NK-92 treated with Interleukin-12 subunit alpha and Interleukin-12 subunit beta, amount 100 ng/mL, for 24 hours (cell line): ENCODE measurements around the gene PTPRM.
"Not testable (repeated sequence)": the region's sequence is repeated elsewhere in the genome, so short reads cannot be mapped to it uniquely, and the experiment has no call there.

Experiments used
- DNase-seq: peaks from one replicate; lab custom pipeline; 2025; lab: John Stamatoyannopoulos, UW

PTPRM gene

DNA sequence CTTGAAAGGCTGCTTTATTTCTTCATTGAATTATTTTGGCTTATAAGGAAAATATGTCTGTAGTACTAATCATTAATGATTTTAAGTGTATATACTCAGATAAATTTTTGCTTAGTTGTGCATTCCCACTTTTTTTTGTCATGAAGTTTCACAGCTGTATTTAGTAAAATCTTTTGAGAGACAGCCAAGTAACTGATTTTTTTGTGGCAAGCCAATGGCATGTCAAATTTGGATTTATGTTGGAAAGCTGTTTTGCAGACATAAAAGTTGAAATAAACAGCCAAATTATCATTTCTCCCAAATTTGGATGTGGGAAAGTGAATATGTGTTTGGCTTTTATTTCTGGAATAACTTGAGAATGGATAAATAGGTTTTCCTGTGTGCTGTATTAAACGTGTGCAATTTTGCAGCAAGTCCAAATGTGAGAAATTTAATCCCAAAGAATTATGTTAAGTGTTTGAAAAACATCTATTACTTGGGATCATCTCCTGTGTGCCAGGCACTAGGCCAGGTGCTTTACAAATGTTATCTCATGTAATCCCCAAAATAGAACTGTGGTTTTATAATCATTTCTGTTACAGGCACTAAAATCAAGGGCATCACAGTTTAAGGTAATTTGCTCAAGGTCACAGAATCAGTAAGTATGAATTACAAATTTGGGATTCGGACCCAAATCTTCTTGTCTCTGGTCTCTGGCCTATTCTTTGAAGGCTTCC is 160.4 kb downstream of the PTPRM start:
- no peak for DNase-seq

DNA sequence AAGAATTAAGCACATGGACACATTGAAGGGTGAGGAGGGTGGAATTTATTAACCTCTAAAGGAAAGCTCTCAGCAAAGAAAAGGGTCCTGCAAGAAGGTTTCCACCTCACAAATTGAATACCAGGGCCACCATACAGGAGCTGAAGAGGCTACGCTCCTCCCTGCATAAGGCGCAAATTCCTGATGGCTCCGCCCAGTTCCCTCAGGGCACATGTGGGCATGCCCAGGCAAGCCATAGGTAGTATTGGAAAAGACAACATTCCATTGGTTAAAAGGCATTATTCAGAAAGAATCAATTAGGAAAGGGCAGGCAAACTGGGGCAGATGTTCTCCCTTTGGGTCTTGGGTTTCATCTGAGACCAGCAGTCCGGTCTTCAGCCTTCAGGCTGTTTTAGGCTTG is 161.2 kb downstream of the PTPRM start:
- no peak for DNase-seq

DNA sequence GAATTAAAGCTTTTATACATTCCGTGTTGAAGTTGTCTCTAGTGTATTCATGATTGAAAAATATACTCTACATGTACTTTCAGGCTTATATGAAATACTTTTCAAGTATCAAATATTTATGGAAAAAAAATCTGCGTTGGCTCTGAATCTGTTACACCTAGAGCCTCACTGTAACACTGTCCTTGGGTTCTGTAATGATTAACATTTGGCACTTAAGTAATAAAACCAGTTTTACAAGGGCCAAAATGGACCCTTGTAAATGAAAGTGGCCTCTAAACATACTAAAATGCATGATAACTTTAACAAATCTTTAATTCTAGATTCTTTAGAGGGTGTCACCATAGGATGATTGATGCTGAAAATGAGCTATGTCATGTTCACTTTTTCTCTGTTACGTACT is 162.8 kb downstream of the PTPRM start:
- no peak for DNase-seq

DNA sequence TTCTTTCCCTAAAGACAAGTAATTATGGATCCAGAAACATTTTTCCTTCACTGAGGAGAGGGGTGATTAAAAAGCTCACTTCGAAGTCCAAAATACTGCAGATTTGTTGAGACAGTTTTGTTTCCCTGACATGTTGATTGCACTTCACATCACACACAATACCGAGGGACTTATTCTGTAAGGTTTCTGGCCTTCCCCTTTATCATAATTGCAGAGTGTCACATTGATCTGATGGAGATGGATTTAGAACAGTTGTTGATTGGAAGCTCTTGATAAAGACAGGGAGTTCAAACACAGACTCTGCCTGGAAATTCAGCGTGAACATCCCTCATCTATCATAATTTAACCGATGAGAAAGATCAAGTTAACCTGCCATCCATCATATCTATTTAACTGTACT is 163.6 kb downstream of the PTPRM start:
- DNase-seq, result no peak

DNA sequence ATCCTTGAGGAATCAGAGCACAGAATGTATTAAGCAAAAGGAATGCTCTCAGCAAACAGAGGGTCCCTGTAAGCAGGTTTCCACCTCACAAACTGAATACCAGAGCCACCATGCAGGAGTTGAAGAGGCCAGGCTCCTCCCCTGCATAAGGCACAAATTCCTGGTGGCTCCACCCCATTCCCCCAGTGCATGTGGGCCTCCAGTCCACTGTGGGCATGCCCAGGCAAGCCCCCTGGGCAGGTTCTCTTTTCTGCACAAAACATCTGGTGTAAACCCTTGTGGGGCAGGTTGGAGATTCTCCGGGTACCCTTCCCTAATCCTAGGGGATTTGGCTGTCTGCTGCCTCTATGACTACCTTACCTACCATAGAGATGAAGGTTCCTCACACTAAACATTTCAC is 166.5 kb downstream of the PTPRM start:
- DNase-seq, result no peak

DNA sequence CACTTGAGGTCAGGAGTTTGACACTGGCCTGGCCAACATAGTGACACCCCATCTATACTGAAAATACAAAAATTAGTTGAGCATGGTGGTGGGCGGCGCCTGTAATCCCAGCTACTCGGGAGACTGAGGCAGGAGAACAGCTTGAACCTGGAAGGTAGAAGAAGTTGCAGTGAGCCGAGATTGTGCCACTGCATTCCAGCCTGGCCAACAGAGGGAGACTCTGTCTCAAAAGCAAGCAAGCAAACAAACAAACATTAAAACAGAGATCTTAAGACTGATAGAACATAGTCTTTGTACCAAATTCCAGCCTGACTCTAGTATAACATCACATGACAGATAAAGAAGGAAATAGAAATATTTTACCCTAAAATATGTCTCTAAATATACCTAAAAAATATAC is 168.1 kb downstream of the PTPRM start:
- DNase-seq, result no peak

DNA sequence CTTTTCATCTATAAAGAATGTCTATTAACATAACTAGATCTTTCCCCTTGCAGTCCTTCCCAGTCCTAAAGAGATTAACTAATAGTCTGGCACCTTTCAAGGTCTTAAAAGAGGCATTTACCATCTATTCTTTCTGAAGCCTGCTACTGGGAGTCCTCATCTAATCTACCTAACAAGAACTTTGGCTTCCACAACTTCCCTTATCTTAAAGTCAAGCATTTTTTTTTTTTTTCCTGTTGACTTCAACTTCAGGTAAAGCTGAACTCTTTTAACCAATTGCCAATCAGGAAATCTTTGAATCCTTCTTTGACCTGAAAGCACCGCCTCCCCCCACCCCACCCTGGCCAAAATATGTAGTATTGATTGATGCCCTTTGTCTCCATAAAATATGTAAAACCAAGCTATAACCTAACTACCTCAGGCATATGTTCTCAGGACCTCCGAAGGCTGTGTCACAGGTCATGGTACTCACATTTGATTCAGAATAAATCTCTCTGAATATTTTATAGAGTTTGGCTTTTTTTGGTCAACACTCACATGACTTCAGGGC is 168.6 kb downstream of the PTPRM start:
- DNase-seq, result no peak

DNA sequence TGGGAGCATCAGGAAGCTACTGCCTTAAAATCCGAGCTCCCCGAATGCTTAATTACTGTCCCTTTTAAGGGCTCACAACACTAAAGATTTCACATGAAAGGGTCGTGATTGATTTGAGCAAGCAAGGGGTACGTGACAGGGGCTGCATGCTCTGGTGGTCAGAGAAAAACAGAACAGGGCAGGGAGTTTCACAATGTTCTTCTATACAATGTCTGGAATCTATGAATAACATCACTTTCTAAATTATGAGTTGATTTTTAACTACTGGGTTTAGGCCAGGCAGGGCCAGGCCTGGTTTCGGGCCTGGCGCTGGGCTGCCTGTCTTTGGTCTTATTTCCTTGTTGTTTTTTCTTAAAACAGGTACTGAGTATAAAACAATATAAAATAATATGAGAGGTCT is 169.4 kb downstream of the PTPRM start:
- DNase-seq, result not testable (repeated sequence)

DNA sequence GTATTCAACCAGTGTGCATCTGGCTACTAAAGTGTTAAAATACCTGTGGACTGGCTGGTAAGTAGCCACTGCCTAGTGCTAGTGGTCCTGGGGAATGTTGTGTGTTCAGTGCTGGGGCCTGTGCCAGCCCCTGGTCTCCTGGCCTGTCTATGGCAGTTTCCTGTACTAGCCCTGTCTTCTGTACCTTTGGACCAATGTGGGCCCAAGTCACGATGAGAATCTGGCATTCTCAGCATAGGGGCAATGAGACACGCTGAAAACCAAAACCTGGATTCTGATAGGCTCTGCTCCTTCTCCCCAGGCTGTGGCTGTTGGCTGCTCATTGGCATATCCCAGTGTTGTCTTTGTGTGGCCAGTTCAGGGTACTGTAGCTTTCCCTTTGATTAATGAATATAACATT is 170.4 kb downstream of the PTPRM start:
- no peak for DNase-seq

DNA sequence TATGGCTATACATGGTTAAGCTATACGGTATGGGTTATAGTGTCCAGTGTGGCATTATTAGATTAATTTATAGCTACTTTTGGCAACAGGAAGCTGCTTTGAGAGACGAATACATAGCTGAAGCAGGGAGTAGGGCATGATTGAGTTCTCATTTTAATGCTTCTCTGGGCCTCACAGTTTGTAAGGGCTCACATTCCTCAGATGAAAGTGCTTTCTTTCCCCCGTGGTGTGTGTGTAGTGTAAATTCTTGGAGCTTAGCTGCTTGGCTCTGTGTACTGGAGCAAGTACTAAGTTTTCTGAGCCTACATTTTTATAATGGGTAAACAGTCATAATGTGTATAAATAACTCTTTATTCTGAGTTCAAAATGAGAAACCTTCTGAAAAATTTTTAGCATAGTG is 173.7 kb downstream of the PTPRM start:
- DNase-seq, result no peak

DNA sequence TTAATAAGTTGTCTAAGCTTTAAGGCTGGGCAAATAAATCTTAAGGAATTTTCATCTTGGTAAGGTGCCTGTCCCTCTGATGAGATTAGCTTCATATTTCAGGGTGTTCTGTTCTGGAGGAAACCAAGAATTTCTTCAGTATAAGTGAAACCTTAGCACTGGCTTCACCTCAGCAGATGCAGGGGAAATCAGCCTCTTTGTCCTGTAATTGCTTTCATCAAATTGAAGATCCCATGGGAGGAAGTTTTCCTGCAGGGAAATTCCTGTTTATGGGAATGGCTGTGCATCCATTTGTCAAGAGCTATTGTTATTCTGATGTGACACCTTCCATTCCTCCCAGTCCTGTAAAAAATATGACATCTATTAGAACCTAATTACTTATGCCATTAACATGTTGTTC is 174.5 kb downstream of the PTPRM start:
- no peak for DNase-seq

DNA sequence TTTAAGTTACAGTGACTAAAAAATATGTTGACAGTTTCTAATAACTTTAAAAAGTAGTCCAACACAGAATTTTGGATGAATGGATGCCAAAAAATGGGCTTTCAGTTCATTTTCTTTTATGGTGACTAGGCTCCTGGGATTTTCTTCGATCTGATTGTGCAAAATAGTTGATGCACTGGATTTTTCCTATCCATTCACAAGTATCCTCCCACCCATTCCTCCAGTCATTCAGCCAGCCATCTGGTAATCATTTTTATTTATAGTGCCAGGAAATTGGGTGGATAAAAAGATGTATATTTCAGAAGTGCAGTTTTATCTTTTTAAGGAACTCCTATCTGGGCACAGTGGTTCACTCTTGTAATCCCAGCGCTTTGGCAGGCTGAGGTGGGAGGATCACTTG is 175.1 kb downstream of the PTPRM start:
- DNase-seq, result no peak

DNA sequence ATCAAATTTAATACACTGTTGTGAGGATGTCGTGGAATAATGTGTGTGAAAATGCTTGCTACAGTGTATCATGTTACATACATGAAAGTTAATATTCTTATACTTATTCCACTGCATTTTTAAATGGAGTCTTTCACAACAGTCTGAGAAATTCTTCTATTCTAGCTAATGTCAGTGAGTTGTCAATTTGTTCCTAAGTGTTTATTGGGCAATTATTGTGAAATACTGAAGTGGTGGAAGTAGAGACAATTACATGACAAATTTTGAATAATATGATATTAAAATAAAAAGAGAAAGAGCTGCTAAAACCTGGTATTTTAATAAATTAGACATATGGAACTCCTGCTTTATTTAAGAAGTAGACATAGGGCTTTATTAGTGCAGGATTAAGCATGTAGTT is 176.1 kb downstream of the PTPRM start:
- no peak for DNase-seq

DNA sequence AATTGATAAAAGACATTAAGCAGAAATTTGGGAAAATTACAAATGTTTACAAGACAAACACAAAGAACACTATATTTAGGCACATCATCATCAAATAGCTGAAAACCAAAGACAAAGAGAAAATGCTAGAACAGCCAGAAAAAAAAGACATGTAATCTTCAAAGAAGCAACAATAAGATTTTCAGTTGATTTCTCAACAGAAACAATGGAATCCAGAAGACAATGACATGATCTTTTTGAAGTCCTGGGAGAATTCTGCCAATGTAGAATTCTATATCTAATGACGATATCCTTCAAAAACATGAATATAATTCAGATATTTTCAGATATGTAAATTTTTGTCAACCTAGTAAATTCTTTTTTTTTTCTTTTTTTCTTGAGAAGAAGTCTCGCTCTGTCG is 179.0 kb downstream of the PTPRM start:
- no peak for DNase-seq

DNA sequence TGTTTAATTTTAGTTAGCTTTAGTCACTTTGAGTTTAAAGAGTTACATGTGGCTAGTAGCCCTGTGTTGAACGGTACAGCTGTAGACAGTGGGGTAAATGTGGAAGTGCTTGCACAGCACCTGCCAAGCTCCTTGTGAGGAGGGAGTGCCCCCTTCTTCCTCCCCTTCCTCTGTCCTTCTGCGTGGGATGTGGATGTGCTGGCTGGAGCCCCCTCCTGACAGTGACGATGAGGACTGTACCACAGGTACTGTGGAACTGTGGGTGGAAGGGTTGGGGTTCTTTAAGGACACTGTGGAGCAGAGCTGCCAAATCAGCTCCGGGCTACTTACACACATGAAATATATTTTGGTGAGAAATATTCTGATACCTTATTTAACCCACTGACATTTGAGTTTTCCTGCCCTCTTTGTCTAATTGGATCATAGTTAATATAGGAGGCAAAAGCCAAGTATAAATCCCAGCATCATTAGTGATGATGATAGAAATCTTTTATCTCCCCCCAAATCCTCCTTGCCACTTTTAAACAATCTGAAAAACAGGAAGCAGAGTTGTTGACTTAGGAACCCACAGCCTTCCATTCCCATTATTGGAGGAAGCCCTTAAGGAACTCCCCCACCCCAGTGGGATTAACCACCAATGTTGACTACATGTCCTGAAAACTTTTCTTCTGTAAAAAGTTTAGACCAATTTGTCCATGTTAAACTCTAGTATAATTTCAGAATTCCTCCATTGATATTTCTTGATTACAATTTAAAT is 181.3 kb downstream of the PTPRM start:
- no peak for DNase-seq

DNA sequence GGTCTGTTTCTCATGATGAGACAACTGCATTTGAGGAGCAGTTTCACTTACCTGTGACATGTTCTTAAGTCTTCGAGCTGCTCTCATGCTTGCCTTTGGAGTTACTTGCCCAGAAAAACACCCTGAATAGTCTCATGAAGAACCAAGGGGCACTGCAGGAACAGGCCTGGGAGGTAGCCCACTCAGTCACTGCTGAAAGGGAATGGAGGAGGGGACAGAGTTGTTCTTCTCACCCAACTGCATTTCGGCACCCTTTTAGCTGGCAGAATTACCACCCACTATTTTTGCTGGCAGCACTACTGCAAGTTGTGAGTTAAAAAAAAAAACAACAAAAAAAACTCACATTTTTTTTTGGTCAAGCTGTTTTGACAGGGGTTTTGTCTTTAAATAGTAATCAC is 181.9 kb downstream of the PTPRM start:
- no peak for DNase-seq

DNA sequence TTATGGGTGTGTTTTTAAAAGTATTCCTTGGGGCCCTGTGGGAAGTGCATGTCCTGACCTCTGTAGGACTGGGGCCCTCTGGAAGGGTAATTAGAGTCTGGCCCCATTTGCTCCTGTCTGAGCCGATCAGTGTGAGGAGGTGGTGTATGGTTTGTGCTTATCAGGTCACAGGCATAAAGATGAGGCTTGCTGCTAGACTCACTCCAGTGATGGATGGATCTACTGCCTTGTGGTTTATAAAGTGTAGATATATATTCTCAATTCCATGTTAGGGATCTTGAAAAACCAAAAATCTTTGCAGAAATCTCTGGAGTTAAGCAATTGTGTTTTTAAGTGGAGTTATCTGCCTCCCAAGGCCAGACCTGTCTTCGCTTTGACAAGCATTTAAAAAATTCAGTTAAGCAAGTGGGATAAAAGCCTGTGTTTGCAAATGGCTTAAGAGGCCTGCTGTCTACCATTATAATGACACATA is 182.4 kb downstream of the PTPRM start:
- no peak for DNase-seq

DNA sequence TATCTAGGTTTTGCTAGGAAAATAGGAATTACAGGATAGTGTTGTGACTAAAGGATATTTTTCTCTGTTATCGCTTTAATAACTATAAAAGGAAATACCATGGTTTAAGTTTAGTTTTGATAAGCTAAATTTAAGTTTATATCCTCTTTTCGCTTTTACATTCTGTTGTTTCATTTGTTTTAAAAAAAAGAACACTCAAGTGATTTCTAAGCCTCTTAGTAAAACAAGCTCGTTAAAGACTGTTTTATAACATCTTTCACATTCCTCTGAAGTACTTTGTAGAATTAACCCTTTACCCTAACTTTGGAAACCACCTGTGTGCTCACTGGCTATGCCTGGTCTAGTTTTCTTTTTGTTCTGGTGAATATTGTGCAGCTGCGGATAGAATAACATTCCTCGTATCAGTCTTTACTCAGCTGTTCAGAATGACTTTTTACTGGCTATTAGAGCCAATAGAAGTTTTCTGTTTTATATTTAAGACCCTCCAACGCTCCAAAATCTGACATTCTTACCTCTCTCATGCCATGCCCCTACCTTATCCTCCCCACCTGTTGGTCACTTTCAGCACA is 183.1 kb downstream of the PTPRM start:
- no peak for DNase-seq

DNA sequence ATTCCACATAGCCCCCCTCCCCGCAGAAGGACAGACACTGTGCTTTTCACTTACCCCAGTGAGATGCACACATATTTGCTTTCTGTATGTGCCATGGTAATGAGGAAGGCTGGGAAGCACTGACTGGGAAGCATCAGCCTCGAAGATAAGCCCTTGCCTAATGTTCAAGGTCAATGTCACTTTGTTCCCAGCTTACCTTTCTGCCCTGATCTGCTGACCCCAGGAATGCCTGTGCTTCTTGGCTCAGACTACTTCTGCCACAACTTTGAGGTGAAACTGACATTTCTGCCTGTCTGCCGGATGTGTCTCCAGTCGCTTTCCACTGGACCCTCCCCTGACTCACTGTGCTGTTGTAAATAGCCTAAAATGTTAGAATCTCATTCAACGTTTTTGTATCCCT is 183.8 kb downstream of the PTPRM start:
- DNase-seq, result no peak

DNA sequence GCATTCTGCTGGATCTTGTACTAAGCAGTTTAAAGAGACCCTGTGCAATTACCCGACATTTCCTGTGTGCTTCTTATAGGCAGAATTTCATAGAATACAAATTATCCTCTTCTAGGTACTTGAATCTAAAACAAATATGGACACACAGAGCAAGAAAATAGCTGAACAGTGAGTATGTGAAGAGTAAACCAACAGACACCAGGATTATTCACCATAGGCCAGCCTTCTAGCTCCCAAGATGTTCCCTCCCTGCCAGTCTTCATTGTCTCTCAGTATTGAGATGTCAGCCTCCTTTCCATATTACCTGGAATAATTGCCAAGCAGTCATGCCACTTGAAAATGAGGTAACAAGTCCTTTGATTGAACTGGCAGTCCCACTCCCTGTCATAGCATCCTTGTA is 187.1 kb downstream of the PTPRM start:
- DNase-seq, result no peak

DNA sequence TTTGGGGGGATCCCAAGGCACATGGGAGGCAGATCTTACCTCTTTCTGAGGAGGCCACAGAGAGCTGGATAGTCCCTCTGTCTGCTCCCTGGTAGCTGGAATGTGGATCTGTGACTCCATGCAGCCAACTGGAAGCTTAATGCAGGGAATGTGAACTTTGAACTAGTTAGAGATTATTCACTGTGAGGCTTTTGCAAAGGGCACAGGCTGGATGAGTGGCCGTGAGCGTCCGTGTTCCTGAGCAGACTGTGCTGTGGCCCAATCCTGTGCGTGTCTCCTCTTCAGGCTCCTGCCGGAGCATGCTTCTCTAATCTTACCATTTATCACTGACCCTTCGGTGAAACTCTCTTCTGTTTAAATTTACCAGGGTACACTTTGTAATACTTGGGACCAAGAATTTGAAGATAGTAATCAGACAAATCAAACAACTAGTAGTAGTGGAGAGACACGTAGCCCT is 187.6 kb downstream of the PTPRM start:
- no peak for DNase-seq

DNA sequence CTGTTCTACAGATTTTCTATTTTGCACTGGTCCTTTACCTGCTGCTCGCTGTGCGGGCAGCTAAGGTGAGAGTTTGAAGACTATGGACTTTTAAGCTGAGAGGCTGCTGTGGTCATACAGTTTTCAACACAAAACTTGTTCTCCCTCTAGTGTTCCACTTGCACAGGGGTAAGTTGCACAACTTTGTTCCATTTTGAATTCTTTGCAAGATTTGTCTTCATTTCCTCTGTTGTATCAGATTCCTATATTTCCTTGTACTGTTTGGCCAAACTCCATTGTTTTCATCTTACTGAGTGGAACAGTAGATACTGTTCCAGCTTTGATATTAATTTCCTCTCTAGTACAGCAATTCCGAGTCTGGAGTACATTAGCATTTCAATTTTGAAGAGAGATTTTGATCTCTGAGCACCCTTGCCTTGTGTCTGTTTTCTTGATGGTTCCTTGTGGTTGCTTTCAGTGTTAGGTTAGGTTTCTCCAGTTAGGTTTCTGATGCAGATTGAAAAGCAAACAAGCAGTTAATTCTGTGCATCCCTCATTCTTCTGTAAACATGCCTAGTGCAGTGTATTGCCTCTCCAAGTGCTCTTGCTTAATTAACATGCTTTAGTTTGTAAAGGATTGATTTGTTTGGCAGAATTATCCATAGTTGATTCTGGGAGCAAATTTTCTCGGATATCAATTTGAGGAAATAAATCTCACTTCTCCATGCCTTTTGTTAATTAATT is 188.8 kb downstream of the PTPRM start:
- DNase-seq, result no peak
